Mesothelial cell of epicardium (in vitro differentiated cells): ENCODE results near the gene C1orf141. TPM values are rescaled to one million over a fixed set of nuclear protein-coding genes. Genes with fewer than 3 reads are reported as not detected.

Experiments
- DNase-seq, 2 experiments: peaks; one replicate each; pipeline ENCODE4 v3.0.0; 2021; ENCODE audit warnings: low spot score in 2 of 2; ENCODE audit not compliant: unreplicated experiment in 2 of 2
- H3K27ac Mint-ChIP-seq: 2 replicates; pipeline ENCODE4 v1.8.0; 2021; ENCODE audit warnings: mixed read lengths
- H3K27me3 Mint-ChIP-seq: 2 replicates; pipeline ENCODE4 v1.8.0; 2021; ENCODE audit warnings: low read depth, mixed read lengths
- H3K36me3 Mint-ChIP-seq: 2 replicates; pipeline ENCODE4 v1.8.0; 2021; ENCODE audit warnings: mixed read lengths
- H3K4me1 Mint-ChIP-seq: 2 replicates; pipeline ENCODE4 v1.8.0; 2021; ENCODE audit warnings: mixed read lengths
- H3K4me3 Mint-ChIP-seq: 2 replicates; pipeline ENCODE4 v1.8.0; 2021; ENCODE audit warnings: mild to moderate bottlenecking, moderate library complexity, mixed read lengths
- H3K9me3 Mint-ChIP-seq: 2 replicates; pipeline ENCODE4 v1.8.0; 2021; ENCODE audit warnings: mixed read lengths
- total RNA-seq: library from RNA; stranded (reverse); gene quantifications from 3 replicates; pipeline ENCODE4 v1.2.1, GENCODE V29; 2021
- TF ChIP-seq, protein P1 (sequence below): fragments of 200-600 bp; sonication (generic); IDR thresholded peaks from one replicate; pipeline ENCODE4 v1.5.0; 2021; ENCODE audit warnings: antibody characterized with exemption; ENCODE audit not compliant: unreplicated experiment

C1orf141 gene
- total RNA-seq, 1 donor from 2014 or later = 0.22 TPM

DNA sequence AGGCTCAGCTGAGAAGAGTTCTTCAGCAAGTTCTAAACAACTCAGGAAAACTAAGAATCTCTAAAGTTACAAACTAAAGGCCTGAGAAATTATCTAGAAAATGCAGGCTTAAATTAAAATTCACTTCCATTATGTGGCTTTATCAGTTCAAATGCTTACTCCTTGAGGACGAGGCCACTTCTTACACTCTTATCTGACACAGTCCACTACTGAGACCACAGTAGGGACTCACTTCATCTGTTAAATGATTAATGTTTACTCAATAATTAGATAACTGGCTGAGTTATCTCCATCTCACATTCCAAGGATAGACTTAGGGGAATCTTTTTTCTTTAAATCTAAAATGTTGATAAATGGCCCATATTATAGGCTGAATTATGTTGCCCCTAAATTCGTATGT lies 1.6 kb downstream of the C1orf141 start:
- Mint-ChIP-seq H3K27me3 (no peaks in the 10 kb centered on the region), H3K36me3 (no peaks in the 10 kb centered on the region), H3K4me1 (peaks cover 18% of the 10 kb centered on the region), H3K4me3 (no peak overlapping the region), H3K9me3 (no peaks in the 10 kb centered on the region), H3K27ac (no peak overlapping the region)
- no peak for DNase-seq
- TF ChIP-seq, protein P1, sequence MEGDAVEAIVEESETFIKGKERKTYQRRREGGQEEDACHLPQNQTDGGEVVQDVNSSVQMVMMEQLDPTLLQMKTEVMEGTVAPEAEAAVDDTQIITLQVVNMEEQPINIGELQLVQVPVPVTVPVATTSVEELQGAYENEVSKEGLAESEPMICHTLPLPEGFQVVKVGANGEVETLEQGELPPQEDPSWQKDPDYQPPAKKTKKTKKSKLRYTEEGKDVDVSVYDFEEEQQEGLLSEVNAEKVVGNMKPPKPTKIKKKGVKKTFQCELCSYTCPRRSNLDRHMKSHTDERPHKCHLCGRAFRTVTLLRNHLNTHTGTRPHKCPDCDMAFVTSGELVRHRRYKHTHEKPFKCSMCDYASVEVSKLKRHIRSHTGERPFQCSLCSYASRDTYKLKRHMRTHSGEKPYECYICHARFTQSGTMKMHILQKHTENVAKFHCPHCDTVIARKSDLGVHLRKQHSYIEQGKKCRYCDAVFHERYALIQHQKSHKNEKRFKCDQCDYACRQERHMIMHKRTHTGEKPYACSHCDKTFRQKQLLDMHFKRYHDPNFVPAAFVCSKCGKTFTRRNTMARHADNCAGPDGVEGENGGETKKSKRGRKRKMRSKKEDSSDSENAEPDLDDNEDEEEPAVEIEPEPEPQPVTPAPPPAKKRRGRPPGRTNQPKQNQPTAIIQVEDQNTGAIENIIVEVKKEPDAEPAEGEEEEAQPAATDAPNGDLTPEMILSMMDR = no peak

DNA sequence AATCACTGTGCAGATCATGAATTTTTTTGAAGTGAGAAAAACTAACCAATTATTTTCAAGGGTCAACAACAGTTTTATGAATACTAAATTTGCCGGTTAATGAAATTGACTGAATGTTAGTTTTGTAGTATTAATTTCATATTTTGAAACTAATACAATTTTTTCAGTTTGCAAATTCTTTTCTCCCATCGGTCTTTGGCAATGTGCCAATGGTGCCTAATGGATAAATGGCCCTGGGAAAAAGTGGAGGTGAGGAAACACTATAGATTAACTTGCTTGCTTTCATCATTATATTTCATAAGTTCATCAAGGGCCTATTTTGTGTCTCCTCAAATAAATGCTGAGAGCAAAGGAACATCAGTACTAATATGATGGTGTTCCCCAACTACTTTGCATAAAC lies 4.1 kb downstream of the C1orf141 start:
- Mint-ChIP-seq H3K9me3 (no peaks in the 10 kb centered on the region), H3K27ac (no peak overlapping the region), H3K4me3 (no peak overlapping the region), H3K4me1 (peaks cover 18% of the 10 kb centered on the region), H3K27me3 (no peaks in the 10 kb centered on the region), H3K36me3 (no peaks in the 10 kb centered on the region)
- TF ChIP-seq, protein P1 = no peak
- no peak for DNase-seq

DNA sequence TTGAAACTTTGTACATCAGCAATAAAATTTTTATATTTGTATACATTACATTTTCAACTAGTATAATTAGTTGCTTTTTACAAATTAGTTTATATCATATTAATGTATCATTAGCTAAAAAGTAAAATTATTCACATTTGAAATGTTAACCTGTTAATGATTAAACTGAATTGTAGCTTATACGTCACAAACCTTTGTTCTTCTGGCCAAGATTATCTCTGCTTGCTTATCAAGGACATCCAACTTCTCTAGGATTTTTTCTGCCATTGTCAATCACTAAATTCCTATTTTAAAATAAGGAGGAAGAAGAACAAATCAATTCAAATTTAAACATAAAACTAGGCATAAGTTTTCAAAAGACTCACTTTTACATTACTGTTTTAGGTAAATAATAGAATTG lies 7.8 kb downstream of the C1orf141 start:
- no peaks in the 10 kb centered on the region for H3K36me3 Mint-ChIP-seq
- TF ChIP-seq, protein P1 = no peak
- DNase-seq = no peak
- no peaks in the 10 kb centered on the region for H3K9me3 Mint-ChIP-seq
- no peak overlapping the region for H3K4me3 Mint-ChIP-seq
- H3K4me1 Mint-ChIP-seq = no peaks in the 10 kb centered on the region
- no peak overlapping the region for H3K27ac Mint-ChIP-seq
- no peaks in the 10 kb centered on the region for H3K27me3 Mint-ChIP-seq

DNA sequence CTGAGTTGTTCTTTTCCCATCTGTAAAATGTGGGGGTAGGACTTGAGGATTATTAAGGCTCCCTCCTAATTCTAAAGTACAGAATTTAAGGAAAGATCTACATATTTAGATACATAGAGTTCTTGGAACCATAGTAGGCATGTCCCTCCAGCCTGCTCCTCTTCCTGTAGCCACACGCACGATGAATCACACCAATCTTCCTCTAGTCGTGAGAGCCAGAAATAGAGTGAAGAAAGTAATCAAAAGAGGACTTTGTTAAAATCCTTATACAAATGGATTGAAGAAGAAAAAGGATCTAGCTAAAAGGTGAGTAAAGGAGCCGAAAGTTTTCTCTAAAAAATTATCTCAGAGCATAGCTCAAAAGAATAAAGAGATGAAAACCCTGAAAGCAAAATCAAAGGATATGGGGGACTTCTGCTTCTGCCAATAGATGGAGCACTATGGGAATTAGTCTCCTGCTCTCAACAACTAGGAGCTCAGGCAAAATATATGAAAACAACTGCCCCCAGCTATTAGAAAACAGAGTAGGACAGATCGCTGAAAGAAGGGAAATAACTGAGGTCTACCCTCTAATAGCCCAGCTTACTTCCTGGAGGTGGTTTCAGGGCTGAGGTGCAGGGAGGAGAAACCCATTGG lies 8.5 kb downstream of the C1orf141 start:
- Mint-ChIP-seq H3K36me3 (no peaks in the 10 kb centered on the region), H3K9me3 (peaks cover 2% of the 10 kb centered on the region), H3K27me3 (no peaks in the 10 kb centered on the region), H3K27ac (no peak overlapping the region), H3K4me1 (no peaks in the 10 kb centered on the region), H3K4me3 (no peak overlapping the region)
- DNase-seq = no peak
- TF ChIP-seq, protein P1 = no peak

DNA sequence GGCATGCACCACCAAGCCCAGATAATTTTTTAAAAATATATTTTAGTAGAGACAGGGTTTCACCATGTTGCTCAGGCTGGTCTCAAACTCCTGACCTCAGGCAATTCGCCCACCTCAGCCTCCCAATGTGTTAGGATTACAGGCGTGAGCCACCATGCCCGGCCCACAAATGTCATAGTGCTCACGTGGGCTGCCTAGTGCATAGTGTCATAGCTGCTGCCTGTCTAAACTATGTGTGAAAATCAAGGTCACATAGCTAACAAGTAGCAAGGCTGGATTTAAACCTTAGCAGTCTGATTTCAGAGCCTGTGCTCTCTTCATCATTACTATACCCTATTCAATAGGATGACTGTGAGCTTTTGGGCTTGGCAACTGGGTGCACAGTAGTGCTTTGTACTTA lies 10.3 kb downstream of the C1orf141 start:
- no peaks in the 10 kb centered on the region for H3K36me3 Mint-ChIP-seq
- no peaks in the 10 kb centered on the region for H3K27me3 Mint-ChIP-seq
- H3K27ac Mint-ChIP-seq = no peak overlapping the region
- H3K9me3 Mint-ChIP-seq = peaks cover 16% of the 10 kb centered on the region
- TF ChIP-seq, protein P1 = no peak
- no peak for DNase-seq
- no peak overlapping the region for H3K4me3 Mint-ChIP-seq
- H3K4me1 Mint-ChIP-seq = no peaks in the 10 kb centered on the region
